Stimulated activated CD4-positive, alpha-beta T cell treated with anti-CD3 and anti-CD28 coated beads, TNF-alpha, amount 100 ng/mL, for 1 hour (primary cell): Measurements from ENCODE around the gene ARHGAP24.
"Not testable (repeated sequence)": the region's sequence is repeated elsewhere in the genome, so short reads cannot be mapped to it uniquely, and the experiment has no call there.

Experiments
- DNase-seq, 3 donors: peaks; one replicate each; pipeline ENCODE4 v3.0.0-alpha.2; 2020; ENCODE audit warnings: low read depth in 3 of 3, low spot score in 1 of 3

ARHGAP24 gene

GRCh38 chr4:85889314-85889713 is 414.4 kb downstream of the ARHGAP24 start:
- DNase-seq = no peak

GRCh38 chr4:85895755-85896154 is 420.8 kb downstream of the ARHGAP24 start:
- no peak for DNase-seq

- DNase-seq = no peak
These were observed 423.3 kb downstream of the ARHGAP24 start for GRCh38 chr4:85898231-85898630.

GRCh38 chr4:85901500-85901899 is 426.6 kb downstream of the ARHGAP24 start:
- no peak for DNase-seq

GRCh38 chr4:85902647-85903046 is 427.7 kb downstream of the ARHGAP24 start:
- not testable (repeated sequence) for DNase-seq

GRCh38 chr4:85905761-85906160 is 430.8 kb downstream of the ARHGAP24 start:
- no peak for DNase-seq

GRCh38 chr4:85907001-85907400 is 432.1 kb downstream of the ARHGAP24 start:
- no peak for DNase-seq

GRCh38 chr4:85909851-85910250 is 434.9 kb downstream of the ARHGAP24 start:
- DNase-seq = no peak

- no peak for DNase-seq
These were observed 436.0 kb downstream of the ARHGAP24 start for GRCh38 chr4:85910985-85911384.

- no peak for DNase-seq
These were observed 439.2 kb downstream of the ARHGAP24 start for GRCh38 chr4:85913931-85914694.

- DNase-seq = not testable (repeated sequence)
These were observed 440.6 kb downstream of the ARHGAP24 start for GRCh38 chr4:85915570-85915969.

- DNase-seq = no peak
These were observed 444.4 kb downstream of the ARHGAP24 start for GRCh38 chr4:85919200-85919887.

GRCh38 chr4:85925071-85925470 is 450.1 kb downstream of the ARHGAP24 start:
- DNase-seq = no peak

GRCh38 chr4:85928775-85929591 is 454.0 kb downstream of the ARHGAP24 start:
- no peak for DNase-seq

GRCh38 chr4:85929961-85930665 is 455.2 kb downstream of the ARHGAP24 start:
- DNase-seq = no peak

GRCh38 chr4:85932500-85933290 is 457.7 kb downstream of the ARHGAP24 start:
- DNase-seq = no peak

GRCh38 chr4:85933291-85933640 is 458.3 kb downstream of the ARHGAP24 start:
- no peak for DNase-seq

GRCh38 chr4:85937507-85937906 is 462.6 kb downstream of the ARHGAP24 start:
- DNase-seq = no peak

- DNase-seq = no peak
These were observed 463.1 kb downstream of the ARHGAP24 start for GRCh38 chr4:85938062-85938461.

- DNase-seq = no peak
These were observed 464.0 kb downstream of the ARHGAP24 start for GRCh38 chr4:85938902-85939301.
